CD14-positive monocyte (primary cell): Measurements from ENCODE around the gene KHSRP. TPM values are rescaled to one million over a fixed set of nuclear protein-coding genes. Genes with fewer than 3 reads are reported as not detected.
A peak's percentile ranks its signal among the peaks of the same experiment; 100 is the strongest.

Source experiments
- DNase-seq, 3 donors: peaks; one replicate each; pipeline ENCODE4 v3.0.0-alpha.2; 2011 to 2022
- H2AFZ ChIP-seq: 2 replicates; pipeline ENCODE4 v1.6.0; 2012; ENCODE audit warnings: mild to moderate bottlenecking, low read depth, low read length, inconsistent platforms; ENCODE audit not compliant: insufficient read depth, poor library complexity, severe bottlenecking
- H3K27ac ChIP-seq, 2 donors: 1 replicate in 1 of 2; 2 replicates in 1 of 2; pipeline ENCODE4 v1.5.1; 2012 to 2013; ENCODE audit warnings: low read length in 2 of 2, control low read depth in 1 of 2, inconsistent platforms in 1 of 2, low read depth in 1 of 2, mild to moderate bottlenecking in 1 of 2
- H3K27me3 ChIP-seq, 2 donors: one replicate each; pipeline versions ENCODE4 v1.6.0 to v1.6.1; 2011 to 2013; ENCODE audit warnings: low read length in 2 of 2; ENCODE audit not compliant: control insufficient read depth in 2 of 2, insufficient read depth in 2 of 2
- H3K36me3 ChIP-seq, 2 donors: replicated peaks in 1 of 2; 1 replicate in 1 of 2; 2 replicates in 1 of 2; pipeline versions ENCODE4 v1.5.1 to v1.6.1; 2012 to 2013; ENCODE audit warnings: low read length in 2 of 2, control low read depth in 1 of 2, inconsistent platforms in 1 of 2, mild to moderate bottlenecking in 1 of 2; ENCODE audit not compliant: insufficient read depth in 2 of 2, control insufficient read depth in 1 of 2
- H3K4me1 ChIP-seq, 2 donors: 1 replicate in 1 of 2; 2 replicates in 1 of 2; pipeline versions ENCODE4 v1.5.1 to v1.6.1; 2012 to 2013; ENCODE audit warnings: low read length in 2 of 2, control low read depth in 1 of 2, inconsistent platforms in 1 of 2, mild to moderate bottlenecking in 1 of 2, moderate library complexity in 1 of 2; ENCODE audit not compliant: insufficient read depth in 2 of 2, control insufficient read depth in 1 of 2
- H3K4me2 ChIP-seq: replicated peaks from 2 replicates; pipeline ENCODE3; 2012; ENCODE audit warnings: low read length, moderate library complexity, mild to moderate bottlenecking; ENCODE audit not compliant: poor library complexity, severe bottlenecking; ENCODE audit errors: extremely low read depth
- H3K4me3 ChIP-seq, 3 experiments: fragments of 200-600 bp in 1 of 3; sonication (generic) in 1 of 3; replicated peaks in 1 of 3; 1 replicate in 2 of 3; 2 replicates in 1 of 3; pipeline ENCODE4 v1.5.1; 2011 to 2013; ENCODE audit warnings: low read length in 3 of 3, mild to moderate bottlenecking in 3 of 3, control low read depth in 2 of 3, low read depth in 2 of 3, inconsistent platforms in 1 of 3, moderate library complexity in 1 of 3
- H3K79me2 ChIP-seq: 2 replicates; pipeline ENCODE4 v1.6.0; 2012; ENCODE audit warnings: mild to moderate bottlenecking, control low read depth, inconsistent platforms, low read length, moderate library complexity; ENCODE audit not compliant: insufficient read depth
- H3K9ac ChIP-seq: 2 replicates; pipeline ENCODE4 v1.6.0; 2017; ENCODE audit warnings: low read length, mild to moderate bottlenecking; ENCODE audit not compliant: insufficient read depth, poor library complexity, severe bottlenecking
- H3K9me3 ChIP-seq, 2 donors: replicated peaks in 1 of 2; 1 replicate in 1 of 2; 2 replicates in 1 of 2; pipeline versions ENCODE4 v1.5.1 to v1.6.1; 2012 to 2013; ENCODE audit warnings: low read length in 2 of 2, control low read depth in 1 of 2; ENCODE audit not compliant: control insufficient read depth in 1 of 2, insufficient read depth in 1 of 2
- H4K20me1 ChIP-seq: 2 replicates; pipeline ENCODE4 v1.6.0; 2012; ENCODE audit warnings: mild to moderate bottlenecking, low read length, control low read depth, moderate library complexity; ENCODE audit not compliant: insufficient read depth
- H3K27ac Mint-ChIP-seq, 7 donors: one replicate each; pipeline ENCODE4 v1.8.0; 2020; ENCODE audit warnings: mild to moderate bottlenecking in 7 of 7, mixed read lengths in 7 of 7, moderate library complexity in 6 of 7, inconsistent platforms in 2 of 7
- H3K27me3 Mint-ChIP-seq, 3 donors: one replicate each; pipeline ENCODE4 v1.8.0; 2021 to 2022; ENCODE audit warnings: low read depth in 3 of 3, mild to moderate bottlenecking in 3 of 3, mixed read lengths in 3 of 3, moderate library complexity in 3 of 3, inconsistent platforms in 1 of 3
- H3K36me3 Mint-ChIP-seq, 2 donors: one replicate each; pipeline ENCODE4 v1.8.0; 2020; ENCODE audit warnings: mixed read lengths in 2 of 2, inconsistent platforms in 1 of 2, mild to moderate bottlenecking in 1 of 2
- H3K4me1 Mint-ChIP-seq: one replicate; pipeline ENCODE4 v1.8.0; 2020; ENCODE audit warnings: mild to moderate bottlenecking, mixed read lengths
- H3K4me3 Mint-ChIP-seq, 2 donors: one replicate each; pipeline ENCODE4 v1.8.0; 2020; ENCODE audit warnings: mild to moderate bottlenecking in 2 of 2, mixed read lengths in 2 of 2, moderate library complexity in 1 of 2
- H3K9me3 Mint-ChIP-seq, 7 donors: one replicate each; pipeline ENCODE4 v1.8.0; 2020 to 2022; ENCODE audit warnings: mixed read lengths in 7 of 7, mild to moderate bottlenecking in 6 of 7, moderate library complexity in 6 of 7, inconsistent platforms in 2 of 7
- CTCF ChIP-seq: fragments of 200-600 bp; IDR thresholded peaks from one replicate; pipeline ENCODE4 v1.8.0; 2022; ENCODE audit warnings: antibody characterized with exemption, mild to moderate bottlenecking
- WGBS: methylation state at CpG from one replicate; pipeline ENCODE4 v1.1.5; 2013; ENCODE audit warnings: missing lambda C conversion rate; ENCODE audit not compliant: insufficient coverage; 5-methylcytosine and 5-hydroxymethylcytosine counted together
- intact Hi-C, 2 donors: fragments of 100-400 bp; cut with micrococcal nuclease; formaldehyde crosslinking; loops; one replicate each; pipeline versions ENCODE4 v1.15.0 to v1.15.1; 2023
- polyA plus RNA-seq, 3 donors: library from polyadenylated mRNA; depleted of rRNA in 1 of 3; unstranded in 2 of 3; stranded (reverse) in 1 of 3; fragments of 300-500 nt in 2 of 3; fragments of >200 nt in 1 of 3; fragmentation: Illumina TruSeq in 2 of 3; gene quantifications; 1 replicate in 2 of 3; 2 replicates in 1 of 3; pipeline ENCODE4 v1.2.3, GENCODE V29; 2012 to 2021

The KHSRP gene
- polyA plus RNA-seq, 3 donors = 8.6 to 63.3 (median 9.1) TPM

GRCh38 chr19:6373813-6374108, 50.9 kb downstream of the KHSRP start:
- Histone ChIP-seq H3K27ac (peak overlapping the region in 1 of 2 donors; percentile 20), H3K79me2 (no peaks in the 10 kb centered on the region), H3K9me3 (no peaks in the 10 kb centered on the region), H3K4me3 (peak overlapping the region in 2 of 3 experiments; percentile 36 to 69), H2AFZ (no peak overlapping the region), H3K27me3 (no peaks in the 10 kb centered on the region), H3K36me3 (peaks cover 6 to 20% of the 10 kb centered on the region in 2 donors), H4K20me1 (no peaks in the 10 kb centered on the region), H3K4me1 (peaks cover 11 to 14% of the 10 kb centered on the region in 2 donors), H3K4me2 (peak overlapping the region; percentile 95), H3K9ac (no peak overlapping the region)
- Mint-ChIP-seq H3K27me3 (peaks cover 0 to 2% (median 2%) of the 10 kb centered on the region in 3 donors), H3K4me3 (peak overlapping the region; percentile 60 to 86), H3K36me3 (peaks cover 16 to 31% of the 10 kb centered on the region in 2 donors), H3K9me3 (no peaks in the 10 kb centered on the region), H3K27ac (peak overlapping the region in 6 of 7 donors; percentile 43 to 98 (median 86)), H3K4me1 (peaks cover 12% of the 10 kb centered on the region)
- no peak for TF ChIP-seq CTCF
- no peak for DNase-seq
- 54% methylated on average over 4 of the region's 5 CpGs for WGBS
- intact Hi-C loops = loop anchor here (2.0 to 10.0 kb wide), 4 partner anchors 19 to 689 kb away; partner anchors contain the start of genes GTF2F1 (in 1 of the 2), HSD11B1L (in 1 of the 2), KHSRP (in 1 of the 2) and MICOS13 (in 1 of the 2)

- H3K9me3 ChIP-seq = no peaks in the 10 kb centered on the region
- Mint-ChIP-seq H3K4me1 (peaks cover 12% of the 10 kb centered on the region), H3K36me3 (peaks cover 15 to 31% of the 10 kb centered on the region in 2 donors), H3K27ac (peak overlapping the region; percentile 90 to 98 (median 95)), H3K27me3 (peaks cover 0 to 3% (median 2%) of the 10 kb centered on the region in 3 donors), H3K4me3 (peak overlapping the region; percentile 86 to 90), H3K9me3 (no peaks in the 10 kb centered on the region)
- no peaks in the 10 kb centered on the region for H4K20me1 ChIP-seq
- peak overlapping the region; percentile 87 for H3K9ac ChIP-seq
- H3K27ac ChIP-seq = peak overlapping the region; percentile 86 to 87
- DNase-seq = peak; percentile 97 to 99 (median 98)
- WGBS = under 1% methylated on average over 53 of the region's 53 CpGs
- H3K79me2 ChIP-seq = no peaks in the 10 kb centered on the region
- H3K4me2 ChIP-seq = peak overlapping the region; percentile 95
- H3K36me3 ChIP-seq = peaks cover 11 to 20% of the 10 kb centered on the region in 2 donors
- intact Hi-C loops = loop anchor here (2.0 to 10.0 kb wide), 4 partner anchors 20 to 688 kb away; partner anchors contain the start of genes GTF2F1 (in 1 of the 2), HSD11B1L (in 1 of the 2), KHSRP (in 1 of the 2) and MICOS13 (in 1 of the 2)
- H2AFZ ChIP-seq = peak overlapping the region; percentile 87
- H3K4me1 ChIP-seq = peaks cover 11 to 14% of the 10 kb centered on the region in 2 donors
- H3K4me3 ChIP-seq = peak overlapping the region; percentile 54 to 98 (median 89)
- H3K27me3 ChIP-seq = no peaks in the 10 kb centered on the region
- TF ChIP-seq CTCF = no peak
These were observed 51.4 kb downstream of the KHSRP start for GRCh38 chr19:6373096-6373812.
